GM18508 (cell line): ENCODE measurements around the gene CTCF.
A peak's percentile ranks its signal among the peaks of the same experiment; 100 is the strongest.

Experiments
- ATAC-seq: cut with Tn5 transposase; IDR thresholded peaks from one replicate; pipeline ENCODE4 v1.9.1; 2021; ENCODE audit warnings: moderate number of reproducible peaks; ENCODE audit not compliant: insufficient read depth, unreplicated experiment

Gene CTCF

GRCh38 chr16:67661886-67662652 is 99.7 kb downstream of the CTCF start:
- ATAC-seq: no peak

- ATAC-seq: no peak
Measured at GRCh38 chr16:67662653-67663010, 100.3 kb downstream of the CTCF start.

- no peak for ATAC-seq
Measured at GRCh38 chr16:67663151-67663876, 101.0 kb downstream of the CTCF start.

GRCh38 chr16:67663877-67664222 is 101.5 kb downstream of the CTCF start:
- ATAC-seq: no peak

GRCh38 chr16:67664258-67664657 is 101.9 kb downstream of the CTCF start:
- ATAC-seq: no peak

- ATAC-seq: no peak
Measured at GRCh38 chr16:67664871-67665270, 102.5 kb downstream of the CTCF start.

GRCh38 chr16:67665598-67665997 is 103.3 kb downstream of the CTCF start:
- ATAC-seq: no peak

- no peak for ATAC-seq
Measured at GRCh38 chr16:67666032-67666551, 103.8 kb downstream of the CTCF start.

GRCh38 chr16:67666559-67667452 is 104.5 kb downstream of the CTCF start, which contains the start of the genes C16orf86 and ENKD1:
TSS of gene C16orf86 (plus strand) at chr16:67666814. CDS start at chr16:67666971, 157 bp downstream.
TSS of gene ENKD1 (minus strand) at chr16:67666750. CDS start at chr16:67666442, 308 bp downstream.
- no peak for ATAC-seq

- ATAC-seq: no peak
Measured at GRCh38 chr16:67667453-67667816, 105.1 kb downstream of the CTCF start.

GRCh38 chr16:67667817-67668494 is 105.6 kb downstream of the CTCF start:
- peak; percentile 35 for ATAC-seq

- ATAC-seq: no peak
Measured at GRCh38 chr16:67668495-67669157, 106.3 kb downstream of the CTCF start.

GRCh38 chr16:67669499-67670101 is 107.3 kb downstream of the CTCF start:
- no peak for ATAC-seq

- no peak for ATAC-seq
Measured at GRCh38 chr16:67672306-67672705, 110.0 kb downstream of the CTCF start.

GRCh38 chr16:67672739-67673662 is 110.7 kb downstream of the CTCF start:
- no peak for ATAC-seq

- ATAC-seq: no peak
Measured at GRCh38 chr16:67673712-67674580, 111.6 kb downstream of the CTCF start.
